AG04450 (cell line): Measurements from ENCODE around the gene LCN15. TPM values are rescaled to one million over a fixed set of nuclear protein-coding genes. Genes with fewer than 3 reads are reported as not detected.

ENCODE experiments used
- CTCF ChIA-PET: fragments of 300-600, 350-600 bp; formaldehyde crosslinking; extraction: SDS; loops from one replicate; lab custom pipeline; 2022; ENCODE audit warnings: antibody characterized with exemption, inconsistent platforms; lab: Charles Lee
- POLR2A ChIA-PET: fragments of 350-600 bp; formaldehyde crosslinking; extraction: SDS; loops from one replicate; lab custom pipeline; 2021; ENCODE audit warnings: antibody characterized with exemption, inconsistent platforms; lab: Yijun Ruan, JAX
- DNase-seq: peaks from one replicate; pipeline ENCODE4 v3.0.0-alpha.2; 2011; ENCODE audit warnings: low read depth, low spot score
- H3K27ac ChIP-seq: one replicate; pipeline ENCODE4 v1.5.1; 2012; ENCODE audit warnings: low read depth, low read length, control low read depth
- H3K27me3 ChIP-seq: one replicate; pipeline ENCODE4 v1.6.0; 2012; ENCODE audit warnings: low read length; ENCODE audit not compliant: control insufficient read depth, insufficient read depth
- H3K4me3 ChIP-seq: 2 replicates; pipeline ENCODE4 v1.5.1; 2011; ENCODE audit warnings: mild to moderate bottlenecking, low read depth, low read length, control low read depth
- H3K9me3 ChIP-seq: 2 replicates; pipeline ENCODE4 v1.5.1; 2012; ENCODE audit warnings: low read length; ENCODE audit not compliant: control insufficient read depth, insufficient read depth
- polyA minus RNA-seq: library from RNA; depleted of rRNA, polyadenylated mRNA; stranded (reverse); fragments of >200 nt; gene quantifications from 2 replicates; pipeline ENCODE4 v1.2.3, GENCODE V29; 2011; rRNA and poly(A)+ RNA removed
- polyA plus RNA-seq: library from polyadenylated mRNA; depleted of rRNA; stranded (reverse); fragments of >200 nt; gene quantifications from 2 replicates; pipeline ENCODE4 v1.2.3, GENCODE V29; 2011; rRNA removed
- TF ChIP-seq, protein P1 (sequence below): IDR thresholded peaks from 2 replicates; pipeline ENCODE4 v1.5.1; 2011; ENCODE audit warnings: low read depth, low read length, control low read depth, inconsistent platforms

LCN15 gene, protein sequence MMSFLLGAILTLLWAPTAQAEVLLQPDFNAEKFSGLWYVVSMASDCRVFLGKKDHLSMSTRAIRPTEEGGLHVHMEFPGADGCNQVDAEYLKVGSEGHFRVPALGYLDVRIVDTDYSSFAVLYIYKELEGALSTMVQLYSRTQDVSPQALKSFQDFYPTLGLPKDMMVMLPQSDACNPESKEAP
- polyA plus RNA-seq, result not detected in 2 replicates
- polyA minus RNA-seq, result not detected in 2 replicates

- H3K9me3 ChIP-seq, result no peaks in the 10 kb centered on the region; the same call in 1 of the 2 replicates
- H3K27me3 ChIP-seq, result peaks cover 14% of the 10 kb centered on the region
- ChIA-PET CTCF (no interaction called here), POLR2A (no interaction called here)
- no peak within 1 kb of the TSS for H3K4me3 ChIP-seq
- no peak within 1 kb of the TSS for H3K27ac ChIP-seq
- no peak for DNase-seq
- TF ChIP-seq, protein P1, sequence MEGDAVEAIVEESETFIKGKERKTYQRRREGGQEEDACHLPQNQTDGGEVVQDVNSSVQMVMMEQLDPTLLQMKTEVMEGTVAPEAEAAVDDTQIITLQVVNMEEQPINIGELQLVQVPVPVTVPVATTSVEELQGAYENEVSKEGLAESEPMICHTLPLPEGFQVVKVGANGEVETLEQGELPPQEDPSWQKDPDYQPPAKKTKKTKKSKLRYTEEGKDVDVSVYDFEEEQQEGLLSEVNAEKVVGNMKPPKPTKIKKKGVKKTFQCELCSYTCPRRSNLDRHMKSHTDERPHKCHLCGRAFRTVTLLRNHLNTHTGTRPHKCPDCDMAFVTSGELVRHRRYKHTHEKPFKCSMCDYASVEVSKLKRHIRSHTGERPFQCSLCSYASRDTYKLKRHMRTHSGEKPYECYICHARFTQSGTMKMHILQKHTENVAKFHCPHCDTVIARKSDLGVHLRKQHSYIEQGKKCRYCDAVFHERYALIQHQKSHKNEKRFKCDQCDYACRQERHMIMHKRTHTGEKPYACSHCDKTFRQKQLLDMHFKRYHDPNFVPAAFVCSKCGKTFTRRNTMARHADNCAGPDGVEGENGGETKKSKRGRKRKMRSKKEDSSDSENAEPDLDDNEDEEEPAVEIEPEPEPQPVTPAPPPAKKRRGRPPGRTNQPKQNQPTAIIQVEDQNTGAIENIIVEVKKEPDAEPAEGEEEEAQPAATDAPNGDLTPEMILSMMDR, result no peak
Measured at GRCh38 chr9:136764301-136764891, at the start of gene LCN15. Gene LCN15, minus strand, starts transcription at chr9:136764518. Its CDS starts 30 bp downstream, at chr9:136764488.

- peak overlapping the region; percentile 78 for H3K4me3 ChIP-seq
- no peak for DNase-seq
- ChIA-PET POLR2A (interaction anchor here (0.6 to 1.0 kb wide), 2 partner anchors 9 to 18 kb away, joined by 3 read pairs; no protein-coding TSS in a partner anchor), CTCF (no interaction called here)
- peak overlapping the region; percentile 11 for H3K27ac ChIP-seq
- TF ChIP-seq, protein P1, result no peak
- no peaks in the 10 kb centered on the region for H3K27me3 ChIP-seq
- no peaks in the 10 kb centered on the region; the same call in 1 of the 2 replicates for H3K9me3 ChIP-seq
Measured at GRCh38 chr9:136808806-136809158, 44.5 kb upstream of the LCN15 start.

DNA sequence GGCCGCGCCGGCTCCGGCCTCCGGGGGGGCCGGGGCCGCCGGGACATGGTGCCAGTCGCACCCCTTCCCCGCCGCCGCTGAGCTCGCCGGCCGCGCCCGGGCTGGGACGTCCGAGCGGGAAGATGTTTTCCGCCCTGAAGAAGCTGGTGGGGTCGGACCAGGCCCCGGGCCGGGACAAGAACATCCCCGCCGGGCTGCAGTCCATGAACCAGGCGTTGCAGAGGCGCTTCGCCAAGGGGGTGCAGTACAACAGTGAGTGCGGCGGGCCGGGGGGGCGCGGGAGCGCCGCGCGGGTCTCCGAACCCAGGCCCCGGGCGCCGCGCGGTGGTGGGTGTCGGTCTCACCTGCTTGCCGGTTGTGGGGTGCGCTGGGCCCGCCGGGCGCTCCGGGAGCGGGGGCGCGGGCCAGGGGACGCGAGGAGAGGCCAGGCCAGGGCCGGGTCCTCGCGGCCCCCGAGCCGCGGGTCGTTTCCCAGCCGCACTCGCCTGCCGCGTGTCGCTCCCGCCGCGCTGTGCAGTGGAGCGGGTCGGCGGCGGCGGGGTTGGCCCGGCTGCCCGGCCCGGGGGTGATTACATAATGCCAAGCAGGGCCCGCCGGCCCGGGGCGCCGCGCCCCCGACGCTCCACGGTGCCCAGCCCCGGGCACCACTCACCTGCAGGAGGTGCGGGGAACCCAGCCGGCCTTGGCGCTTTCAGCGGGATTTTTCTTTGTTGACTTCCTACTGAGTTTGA, 43.9 kb upstream of the LCN15 start:
- POLR2A ChIA-PET, result interaction anchor here (1.0 kb wide), 2 partner anchors 14 to 18 kb away, joined by 3 read pairs; no protein-coding TSS in a partner anchor
- no peaks in the 10 kb centered on the region; the same call in 1 of the 2 replicates for H3K9me3 ChIP-seq
- TF ChIP-seq, protein P1, result no peak
- H3K27me3 ChIP-seq, result no peaks in the 10 kb centered on the region
- CTCF ChIA-PET, result interaction anchor here (2.6 kb wide), 1 partner anchor 15 kb away, joined by 12 read pairs; no protein-coding TSS in a partner anchor
- H3K27ac ChIP-seq, result peak overlapping the region; percentile 11
- no peak for DNase-seq
- peak overlapping the region; percentile 78 for H3K4me3 ChIP-seq

GRCh38 chr9:136807281-136808074, 43.2 kb upstream of the LCN15 start, which contains the start of gene RABL6:
Gene RABL6, plus strand, starts transcription at chr9:136807948. Its CDS starts 249 bp downstream, at chr9:136808197.
- POLR2A ChIA-PET, result interaction anchor here (0.6 to 1.0 kb wide), 3 partner anchors 13 to 241 kb away, joined by 3 to 5 read pairs (median 3); no protein-coding TSS in a partner anchor
- peaks cover under 1% of the 10 kb centered on the region for H3K27me3 ChIP-seq
- H3K27ac ChIP-seq, result peak within 1 kb of the TSS; percentile 52
- H3K9me3 ChIP-seq, result no peaks in the 10 kb centered on the region; the same call in 1 of the 2 replicates
- TF ChIP-seq, protein P1, result no peak
- CTCF ChIA-PET, result interaction anchor here (2.6 kb wide), 1 partner anchor 14 kb away, joined by 12 read pairs; no protein-coding TSS in a partner anchor
- DNase-seq, result no peak
- H3K4me3 ChIP-seq, result peak within 1 kb of the TSS; percentile 78
